IPS-18a (cell line): ENCODE measurements around the gene TMEM165.

Source experiments
- H3K27ac ChIP-seq: one replicate; pipeline ENCODE4 v1.5.1; 2013; ENCODE audit warnings: low read length
- H3K27me3 ChIP-seq: one replicate; pipeline ENCODE4 v1.6.1; 2013; ENCODE audit warnings: mild to moderate bottlenecking, low read length; ENCODE audit not compliant: control insufficient read depth, insufficient read depth
- H3K36me3 ChIP-seq: one replicate; pipeline ENCODE4 v1.6.1; 2013; ENCODE audit warnings: low read depth, low read length; ENCODE audit not compliant: control insufficient read depth
- H3K4me1 ChIP-seq: one replicate; pipeline ENCODE4 v1.6.1; 2013; ENCODE audit warnings: low read depth, low read length; ENCODE audit not compliant: control insufficient read depth
- H3K4me3 ChIP-seq: one replicate; pipeline ENCODE4 v1.5.1; 2013; ENCODE audit warnings: low read length
- H3K9ac ChIP-seq: one replicate; pipeline ENCODE4 v1.6.1; 2013; ENCODE audit warnings: mild to moderate bottlenecking, low read length, moderate library complexity
- H3K9me3 ChIP-seq: one replicate; pipeline ENCODE4 v1.6.1; 2013; ENCODE audit warnings: low read depth, low read length; ENCODE audit not compliant: control insufficient read depth

The TMEM165 gene

GRCh38 chr4:55440786-55441185 lies 45.0 kb downstream of the TMEM165 start:
- Histone ChIP-seq H3K9me3 (no peaks in the 10 kb centered on the region), H3K27ac (no peak overlapping the region), H3K9ac (no peak overlapping the region), H3K27me3 (no peaks in the 10 kb centered on the region), H3K4me1 (no peaks in the 10 kb centered on the region), H3K36me3 (peaks cover 34% of the 10 kb centered on the region), H3K4me3 (no peak overlapping the region)

- Histone ChIP-seq H3K9ac (no peak overlapping the region), H3K36me3 (peaks cover 32% of the 10 kb centered on the region), H3K9me3 (no peaks in the 10 kb centered on the region), H3K27me3 (no peaks in the 10 kb centered on the region), H3K27ac (no peak overlapping the region), H3K4me1 (no peaks in the 10 kb centered on the region), H3K4me3 (no peak overlapping the region)
Measured at GRCh38 chr4:55442541-55442940, 46.8 kb downstream of the TMEM165 start.

DNA sequence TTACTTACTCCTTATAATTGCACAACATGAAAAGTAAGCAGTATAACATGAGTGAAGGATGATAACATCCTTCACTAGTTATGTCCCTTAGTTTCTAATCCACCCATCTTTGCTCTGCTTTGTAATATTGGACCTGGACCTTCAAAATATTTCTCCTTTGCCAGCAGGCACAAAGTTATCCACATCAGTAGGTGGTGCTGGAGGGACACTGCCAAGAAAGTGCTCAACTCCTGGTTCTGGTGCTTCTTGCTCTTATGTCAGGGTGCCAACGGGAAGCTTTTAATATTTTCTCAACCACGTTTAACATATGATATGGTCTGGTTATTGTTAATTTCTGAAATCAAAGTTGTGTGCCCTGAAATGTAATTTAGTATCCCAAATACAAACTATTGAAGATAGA lies 49.1 kb downstream of the TMEM165 start:
- Histone ChIP-seq H3K36me3 (peaks cover 50% of the 10 kb centered on the region), H3K9me3 (no peaks in the 10 kb centered on the region), H3K9ac (no peak overlapping the region), H3K27me3 (no peaks in the 10 kb centered on the region), H3K4me3 (no peak overlapping the region), H3K27ac (no peak overlapping the region), H3K4me1 (no peaks in the 10 kb centered on the region)

DNA sequence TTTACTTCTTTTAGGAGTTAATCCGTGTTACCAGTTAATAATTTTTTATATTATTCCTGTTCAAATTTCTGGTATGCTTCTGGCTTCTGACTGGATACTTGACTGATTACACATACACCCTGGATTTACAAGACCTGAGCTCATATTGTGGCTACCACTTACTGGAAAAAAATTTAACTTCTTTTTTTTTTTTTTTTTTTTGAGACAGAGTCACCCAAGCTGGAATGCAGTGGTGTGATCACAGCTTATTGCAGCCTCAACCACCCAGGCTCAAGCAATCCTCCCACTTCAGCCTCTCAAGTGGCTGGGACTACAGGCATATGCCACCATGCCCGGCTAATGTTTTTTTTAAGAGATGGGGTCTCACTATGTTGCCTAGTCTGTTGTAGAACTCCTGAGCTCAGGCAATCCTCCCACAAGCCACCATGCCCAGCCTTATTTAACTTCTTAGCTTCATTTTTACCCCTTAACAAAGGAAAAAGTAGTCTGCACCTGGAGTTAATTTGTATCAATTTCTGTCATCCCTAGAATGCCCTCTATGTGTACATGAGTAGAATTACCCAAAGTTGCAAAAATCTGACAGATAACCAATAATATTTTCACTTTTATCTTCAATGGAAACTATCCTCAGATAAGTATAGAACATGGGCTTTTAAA lies 50.3 kb downstream of the TMEM165 start:
- H3K27me3 ChIP-seq = no peaks in the 10 kb centered on the region
- H3K4me3 ChIP-seq = no peak overlapping the region
- H3K9me3 ChIP-seq = no peaks in the 10 kb centered on the region
- H3K4me1 ChIP-seq = no peaks in the 10 kb centered on the region
- H3K36me3 ChIP-seq = peaks cover 57% of the 10 kb centered on the region
- H3K9ac ChIP-seq = no peak overlapping the region
- H3K27ac ChIP-seq = no peak overlapping the region

DNA sequence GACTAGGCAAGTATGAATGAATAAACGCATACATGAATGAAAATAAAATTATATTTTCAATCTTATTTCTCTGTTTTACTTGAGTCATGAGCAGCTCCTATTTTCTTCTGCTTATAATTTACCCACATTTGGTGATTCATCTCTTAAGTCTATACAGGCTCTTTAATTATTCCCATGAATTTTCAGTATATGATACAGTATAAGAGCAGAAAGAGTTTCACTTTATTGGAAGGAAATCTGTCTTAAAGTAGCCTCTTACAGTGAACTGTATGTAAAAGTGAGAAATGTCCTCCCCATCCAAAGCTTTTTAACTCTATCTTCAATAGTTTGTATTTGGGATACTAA lies 50.8 kb downstream of the TMEM165 start:
- Histone ChIP-seq H3K4me3 (no peak overlapping the region), H3K36me3 (peaks cover 57% of the 10 kb centered on the region), H3K27me3 (no peaks in the 10 kb centered on the region), H3K27ac (no peak overlapping the region), H3K4me1 (no peaks in the 10 kb centered on the region), H3K9me3 (no peaks in the 10 kb centered on the region), H3K9ac (no peak overlapping the region)

GRCh38 chr4:55447108-55447708 lies 51.5 kb downstream of the TMEM165 start:
- Histone ChIP-seq H3K27ac (no peak overlapping the region), H3K4me3 (no peak overlapping the region), H3K36me3 (peaks cover 58% of the 10 kb centered on the region), H3K9ac (no peak overlapping the region), H3K9me3 (no peaks in the 10 kb centered on the region), H3K4me1 (no peaks in the 10 kb centered on the region), H3K27me3 (no peaks in the 10 kb centered on the region)

- H3K4me3 ChIP-seq = no peak overlapping the region
- no peaks in the 10 kb centered on the region for H3K9me3 ChIP-seq
- H3K4me1 ChIP-seq = no peaks in the 10 kb centered on the region
- H3K27ac ChIP-seq = no peak overlapping the region
- peaks cover 55% of the 10 kb centered on the region for H3K36me3 ChIP-seq
- no peak overlapping the region for H3K9ac ChIP-seq
- no peaks in the 10 kb centered on the region for H3K27me3 ChIP-seq
Measured at GRCh38 chr4:55447831-55448230, 52.1 kb downstream of the TMEM165 start.

DNA sequence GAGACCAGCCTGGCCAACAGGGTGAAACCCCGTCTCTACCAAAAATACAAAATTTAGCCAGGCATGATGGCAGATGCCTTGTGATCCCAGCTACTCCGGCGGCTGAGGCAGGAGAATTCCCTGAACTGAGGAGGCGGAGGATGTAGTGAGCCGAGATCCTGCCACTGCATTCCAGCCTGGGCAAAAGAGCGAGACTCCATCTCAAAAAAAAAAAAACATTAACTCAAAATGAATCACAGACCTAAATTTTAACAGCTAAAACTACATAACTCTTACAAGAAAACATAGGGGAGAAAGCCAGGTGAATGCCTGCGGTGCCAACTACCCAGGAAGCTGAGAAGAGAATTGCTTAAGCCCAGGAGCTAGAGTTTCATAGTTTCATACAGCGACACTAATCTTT lies 54.8 kb downstream of the TMEM165 start:
- H3K9me3 ChIP-seq = no peaks in the 10 kb centered on the region
- H3K27me3 ChIP-seq = no peaks in the 10 kb centered on the region
- peaks cover 46% of the 10 kb centered on the region for H3K36me3 ChIP-seq
- H3K27ac ChIP-seq = no peak overlapping the region
- no peak overlapping the region for H3K4me3 ChIP-seq
- no peak overlapping the region for H3K9ac ChIP-seq
- H3K4me1 ChIP-seq = no peaks in the 10 kb centered on the region

GRCh38 chr4:55458164-55458563 lies 62.4 kb downstream of the TMEM165 start:
- Histone ChIP-seq H3K9ac (no peak overlapping the region), H3K9me3 (no peaks in the 10 kb centered on the region), H3K4me3 (no peak overlapping the region)

DNA sequence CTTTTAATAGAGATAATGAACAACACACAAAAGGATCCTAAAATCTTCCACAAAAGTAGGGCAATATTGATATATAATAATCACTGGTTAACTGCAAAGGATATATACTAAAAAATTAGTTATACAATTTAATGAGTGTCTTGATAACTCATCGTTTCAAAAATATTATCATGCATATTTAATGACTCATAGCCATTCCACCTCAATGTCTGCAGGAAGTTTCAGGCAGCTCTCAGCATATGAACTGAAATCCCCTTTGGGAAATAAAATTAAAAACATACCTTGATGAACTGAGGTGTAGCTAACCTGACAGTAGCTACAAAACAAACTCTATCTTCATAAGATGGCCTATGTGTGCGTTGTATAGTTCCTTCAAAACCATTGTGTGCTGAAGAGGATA lies 62.9 kb downstream of the TMEM165 start:
- Histone ChIP-seq H3K36me3 (peaks cover 18% of the 10 kb centered on the region), H3K27ac (no peak overlapping the region), H3K4me3 (no peak overlapping the region), H3K9me3 (no peaks in the 10 kb centered on the region), H3K27me3 (no peaks in the 10 kb centered on the region), H3K9ac (no peak overlapping the region), H3K4me1 (no peaks in the 10 kb centered on the region)

More at GRCh38 chr4:55458164-55458563, 62.4 kb downstream of the TMEM165 start:
- Histone ChIP-seq H3K27me3 (no peaks in the 10 kb centered on the region), H3K27ac (no peak overlapping the region), H3K4me1 (no peaks in the 10 kb centered on the region), H3K36me3 (peaks cover 18% of the 10 kb centered on the region)

DNA sequence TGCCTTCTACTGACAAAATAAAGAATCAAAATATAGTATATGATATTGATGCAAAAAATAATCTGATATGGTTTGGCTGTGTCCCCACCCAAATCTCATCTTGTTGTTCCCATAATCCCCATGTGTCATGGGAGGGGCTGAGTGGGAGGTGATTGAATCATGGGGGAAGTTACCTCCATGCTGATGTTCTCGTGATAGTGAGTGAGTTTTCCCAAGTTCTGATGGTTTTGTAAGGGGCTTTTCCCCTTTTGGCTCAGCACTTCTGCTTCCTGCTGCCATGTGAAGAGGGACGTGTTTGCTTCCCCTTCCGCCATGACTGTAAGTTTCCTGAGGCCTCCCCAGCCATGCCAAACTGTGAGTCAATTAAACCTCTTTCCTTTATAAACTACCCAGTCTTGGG lies 70.2 kb downstream of the TMEM165 start:
- Histone ChIP-seq H3K9ac (no peak overlapping the region), H3K4me1 (peaks cover 3% of the 10 kb centered on the region), H3K9me3 (no peaks in the 10 kb centered on the region), H3K4me3 (no peak overlapping the region), H3K27me3 (no peaks in the 10 kb centered on the region), H3K27ac (no peak overlapping the region), H3K36me3 (peaks cover 19% of the 10 kb centered on the region)

DNA sequence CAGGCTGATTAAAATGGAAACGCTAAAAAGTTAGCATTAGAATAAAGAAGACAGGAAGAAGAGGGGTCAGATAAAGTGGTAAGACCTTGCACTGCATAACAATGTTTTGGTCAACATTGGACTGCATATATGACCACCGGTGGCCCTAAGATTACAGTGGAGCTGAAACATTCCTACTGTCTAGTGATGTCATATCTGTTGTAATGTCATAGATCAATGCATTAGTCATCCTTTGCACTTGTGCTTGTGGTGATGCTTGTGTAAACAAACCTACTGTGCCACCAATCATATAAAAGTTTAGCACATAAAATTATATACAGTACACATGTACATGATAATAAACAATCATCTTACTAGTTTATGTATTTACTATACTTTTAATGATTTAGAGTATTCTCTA lies 73.0 kb downstream of the TMEM165 start:
- Histone ChIP-seq H3K27ac (no peak overlapping the region), H3K9me3 (no peaks in the 10 kb centered on the region), H3K9ac (no peak overlapping the region), H3K36me3 (peaks cover 27% of the 10 kb centered on the region), H3K4me3 (no peak overlapping the region), H3K27me3 (no peaks in the 10 kb centered on the region), H3K4me1 (peaks cover 3% of the 10 kb centered on the region)
